HG03175 (cell line): Measurements from ENCODE around the gene TTI1.

Source experiments
- ATAC-seq: cut with Tn5 transposase; IDR thresholded peaks from one replicate; pipeline ENCODE4 v1.9.1; 2021; ENCODE audit warnings: mild to moderate bottlenecking, moderate library complexity; ENCODE audit not compliant: unreplicated experiment

TTI1 gene

GRCh38 chr20:37939701-37940560, 93.3 kb downstream of the TTI1 start:
- no peak for ATAC-seq

DNA sequence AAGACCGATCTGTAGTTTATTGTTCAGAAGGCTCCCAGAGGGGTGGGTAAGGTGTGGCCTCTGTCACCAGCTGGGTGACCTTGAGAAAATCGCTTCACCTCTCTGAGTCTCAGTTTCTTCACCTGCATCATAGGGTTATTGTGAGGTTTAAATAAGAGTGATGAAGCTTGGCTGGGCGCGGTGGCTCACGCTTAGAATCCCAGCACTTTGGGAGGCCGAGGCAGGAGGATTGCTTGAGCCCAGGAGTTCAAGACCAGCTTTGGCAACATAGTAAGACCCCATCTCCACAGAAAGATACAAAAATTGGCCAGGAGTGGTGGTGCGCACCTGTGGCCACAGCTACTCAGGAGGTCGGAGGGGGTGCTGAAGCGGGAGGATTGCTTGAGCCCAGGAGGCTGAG, 94.3 kb downstream of the TTI1 start:
- no peak for ATAC-seq

- no peak for ATAC-seq
Observed at GRCh38 chr20:37938181-37938750, 95.0 kb downstream of the TTI1 start.

DNA sequence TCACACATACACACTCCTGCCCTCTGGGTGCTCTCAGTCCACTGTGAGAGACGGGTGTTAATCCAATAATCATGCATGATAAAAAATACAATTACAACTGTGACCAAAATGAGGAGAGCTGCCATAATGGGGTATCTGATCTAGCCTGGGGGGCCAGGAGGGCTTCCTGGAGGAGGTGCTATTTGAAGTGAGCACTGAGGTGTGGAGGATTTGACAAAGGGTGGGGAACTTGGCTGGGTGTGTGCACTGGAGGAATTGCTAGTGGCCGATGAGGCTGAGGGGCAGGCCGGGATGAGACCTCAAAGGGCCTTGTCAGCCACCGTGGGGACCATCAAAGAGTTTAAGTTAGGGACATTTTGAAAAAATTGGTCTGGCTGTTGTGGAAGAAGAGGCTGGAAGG, 95.6 kb downstream of the TTI1 start:
- ATAC-seq: no peak

DNA sequence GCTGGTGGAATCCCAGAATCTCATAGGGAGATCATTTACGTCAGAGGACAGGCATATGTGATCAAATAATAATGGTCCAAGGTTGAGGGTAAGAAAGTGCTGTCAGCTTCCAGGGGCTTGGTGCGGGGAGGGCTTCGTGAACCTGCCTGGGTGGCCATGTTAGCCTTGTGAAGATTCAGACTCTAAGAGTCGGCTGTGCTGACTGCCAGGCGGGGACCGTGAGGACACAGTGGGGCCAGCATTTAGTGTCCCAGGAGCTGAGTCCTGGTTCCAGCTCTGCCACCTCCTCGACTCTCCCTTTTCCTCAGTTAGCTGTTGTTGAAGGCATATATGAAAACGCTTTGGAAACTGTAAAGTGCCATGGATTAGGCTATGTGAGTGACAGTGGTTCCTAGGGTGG, 96.8 kb downstream of the TTI1 start:
- no peak for ATAC-seq

- no peak for ATAC-seq
Observed at GRCh38 chr20:37936041-37936440, 97.2 kb downstream of the TTI1 start.

GRCh38 chr20:37935435-37935834, 97.8 kb downstream of the TTI1 start:
- no peak for ATAC-seq

DNA sequence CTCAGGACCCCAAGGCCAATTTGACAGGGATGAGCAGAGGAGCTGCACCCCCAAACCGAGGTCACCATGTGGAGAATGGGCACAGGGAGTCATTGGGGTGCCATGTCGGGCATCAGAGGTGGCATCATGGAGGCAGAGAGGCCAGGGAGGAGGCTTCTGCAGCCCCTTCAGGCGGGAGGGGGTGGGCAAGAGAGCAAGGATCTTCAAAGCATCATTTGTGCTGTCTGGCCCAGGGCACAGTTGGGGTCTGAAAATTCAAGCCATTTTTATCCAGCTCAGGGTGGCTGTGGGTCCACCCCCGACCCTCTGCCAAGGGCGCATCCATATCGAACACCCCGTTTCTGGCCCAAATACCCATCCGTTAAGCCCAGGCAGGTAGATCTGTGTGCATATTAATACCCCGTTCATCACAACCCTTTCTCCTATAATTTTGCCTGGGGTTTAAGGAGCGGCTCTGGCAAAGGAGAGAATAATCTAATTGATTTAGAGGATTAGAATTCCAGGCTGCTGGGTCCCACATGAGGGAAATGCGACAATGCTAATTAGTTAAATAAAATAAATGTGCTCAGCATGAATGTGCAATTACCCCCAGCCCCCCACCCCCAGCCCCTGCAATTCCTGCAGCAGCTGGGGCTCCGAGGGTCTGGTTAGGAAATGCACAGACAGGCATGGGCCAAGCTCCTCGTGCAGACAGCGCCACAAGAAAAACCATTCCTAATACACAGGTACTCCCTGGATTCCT, 98.5 kb downstream of the TTI1 start:
- ATAC-seq: no peak

DNA sequence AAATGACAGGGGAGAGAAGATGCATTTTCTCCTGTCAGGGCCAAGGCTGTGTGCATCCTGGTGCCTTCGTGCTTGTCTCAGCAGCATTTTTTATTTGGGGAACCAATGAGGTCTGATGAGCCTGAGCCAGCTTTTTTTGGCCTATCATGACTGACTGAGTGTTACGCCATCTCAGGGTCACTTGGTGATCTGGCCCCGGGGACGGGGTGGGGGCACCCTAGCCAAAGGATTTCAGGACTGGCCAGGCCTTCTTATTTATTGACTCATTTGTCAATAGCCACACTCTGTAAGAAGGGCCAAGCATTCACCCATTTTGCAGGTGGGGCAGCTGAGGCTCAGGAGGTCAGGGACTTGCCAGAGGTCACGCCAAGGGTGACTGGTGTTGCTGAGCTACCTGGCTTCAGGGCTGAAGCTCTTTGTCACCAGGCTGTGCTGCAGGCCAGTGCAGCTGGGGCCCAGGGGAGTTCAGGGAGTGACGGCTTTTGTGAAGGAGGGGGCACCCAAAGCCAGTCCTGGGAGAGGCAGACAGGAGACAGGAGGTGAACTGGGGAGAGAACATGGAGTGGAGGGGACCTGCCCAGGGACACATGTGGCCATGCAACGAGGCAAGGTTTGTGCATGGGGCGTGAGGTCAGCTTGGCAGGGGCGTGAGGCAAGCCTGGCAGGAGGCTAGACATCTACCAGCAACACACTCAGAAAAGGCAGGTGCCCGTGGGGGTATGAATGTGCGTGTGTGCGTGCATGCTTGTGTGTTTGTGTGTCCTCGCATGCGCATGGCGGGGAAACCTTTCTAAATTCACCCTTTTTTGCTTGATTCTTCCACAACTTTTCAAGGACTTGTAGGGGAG, 99.2 kb downstream of the TTI1 start:
- no peak for ATAC-seq
